Measurements from ENCODE around the gene ICAM4.
"Not testable (repeated sequence)": the region's sequence is repeated elsewhere in the genome, so short reads cannot be mapped to it uniquely, and the experiment has no call there.

ICAM4 gene

DNA sequence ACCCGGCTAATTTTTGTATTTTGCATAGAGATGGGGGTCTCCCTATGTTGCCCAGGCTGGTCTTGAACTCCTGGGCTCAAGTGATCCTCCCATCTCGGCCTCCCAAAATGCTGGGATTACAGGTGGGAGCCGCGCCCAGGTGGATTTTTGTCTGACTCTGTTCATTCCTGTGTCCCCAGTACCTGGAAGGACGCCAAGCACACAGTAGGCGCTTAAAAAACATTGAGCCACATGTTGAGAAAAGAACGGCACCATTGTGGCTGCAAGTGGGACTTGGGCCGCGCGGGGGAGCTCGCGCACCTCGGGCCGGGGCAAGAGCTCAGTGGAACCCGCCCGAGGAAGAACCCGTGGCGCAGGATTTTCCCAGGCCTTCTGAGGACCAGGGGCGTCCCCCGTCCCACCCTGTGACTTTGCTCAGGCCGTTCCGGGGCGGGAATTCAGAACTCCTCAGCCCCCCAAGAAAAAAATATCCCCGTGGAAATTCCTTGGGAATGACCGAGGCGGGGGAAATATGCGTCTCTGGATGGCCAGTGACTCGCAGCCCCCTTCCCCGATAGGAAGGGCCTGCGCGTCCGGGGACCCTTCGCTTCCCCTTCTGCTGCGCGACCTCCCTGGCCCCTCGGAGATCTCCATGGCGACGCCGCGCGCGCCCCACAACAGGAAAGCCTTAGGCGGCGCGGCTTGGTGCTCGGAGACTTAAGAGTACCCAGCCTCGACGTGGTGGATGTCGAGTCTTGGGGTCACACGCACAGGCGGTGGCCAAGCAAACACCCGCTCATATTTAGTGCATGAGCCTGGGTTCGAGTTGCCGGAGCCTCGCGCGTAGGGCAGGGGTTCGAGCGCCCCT, 17.2 kb upstream of the ICAM4 start:
- DNase-seq, result peak; percentile 92

- DNase-seq, result peak; percentile 81
These were observed 16.6 kb upstream of the ICAM4 start for GRCh38 chr19:10270180-10270615.

- peak; percentile 88 for DNase-seq
These were observed 15.9 kb upstream of the ICAM4 start, which contains the start of gene ICAM1 for GRCh38 chr19:10270616-10271394. TSS of gene ICAM1 (plus strand) at chr19:10271120. CDS start at chr19:10271160, 40 bp downstream.

DNA sequence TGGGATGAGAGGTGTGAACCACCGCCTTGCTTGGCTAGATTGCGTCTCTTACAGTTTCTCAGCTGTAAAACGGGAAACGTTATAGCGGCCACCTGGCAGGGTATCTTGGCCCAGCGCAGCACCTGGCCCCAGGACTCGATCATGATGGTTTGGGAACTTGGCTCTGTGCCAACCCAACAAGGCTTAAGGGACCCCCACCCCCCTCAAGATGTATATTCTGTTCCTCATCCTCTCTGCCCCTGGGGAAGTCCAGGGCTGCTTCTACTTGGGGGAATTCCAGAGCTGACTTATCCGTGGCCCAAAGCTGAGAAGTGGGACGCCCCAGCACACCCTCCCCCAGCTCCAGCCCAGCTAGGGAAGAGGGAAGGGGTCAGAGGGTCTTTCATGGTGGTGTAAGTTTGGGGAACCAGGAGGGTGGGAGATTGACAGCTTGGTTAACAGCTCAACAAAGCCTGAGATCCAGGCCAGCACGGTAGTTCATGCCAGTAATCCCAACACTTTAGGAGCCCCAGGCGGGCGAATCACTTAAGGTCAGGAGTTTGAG, 15.1 kb upstream of the ICAM4 start:
- DNase-seq, result peak; percentile 75

- DNase-seq, result no peak
These were observed 12.2 kb upstream of the ICAM4 start for GRCh38 chr19:10274589-10274988.

DNA sequence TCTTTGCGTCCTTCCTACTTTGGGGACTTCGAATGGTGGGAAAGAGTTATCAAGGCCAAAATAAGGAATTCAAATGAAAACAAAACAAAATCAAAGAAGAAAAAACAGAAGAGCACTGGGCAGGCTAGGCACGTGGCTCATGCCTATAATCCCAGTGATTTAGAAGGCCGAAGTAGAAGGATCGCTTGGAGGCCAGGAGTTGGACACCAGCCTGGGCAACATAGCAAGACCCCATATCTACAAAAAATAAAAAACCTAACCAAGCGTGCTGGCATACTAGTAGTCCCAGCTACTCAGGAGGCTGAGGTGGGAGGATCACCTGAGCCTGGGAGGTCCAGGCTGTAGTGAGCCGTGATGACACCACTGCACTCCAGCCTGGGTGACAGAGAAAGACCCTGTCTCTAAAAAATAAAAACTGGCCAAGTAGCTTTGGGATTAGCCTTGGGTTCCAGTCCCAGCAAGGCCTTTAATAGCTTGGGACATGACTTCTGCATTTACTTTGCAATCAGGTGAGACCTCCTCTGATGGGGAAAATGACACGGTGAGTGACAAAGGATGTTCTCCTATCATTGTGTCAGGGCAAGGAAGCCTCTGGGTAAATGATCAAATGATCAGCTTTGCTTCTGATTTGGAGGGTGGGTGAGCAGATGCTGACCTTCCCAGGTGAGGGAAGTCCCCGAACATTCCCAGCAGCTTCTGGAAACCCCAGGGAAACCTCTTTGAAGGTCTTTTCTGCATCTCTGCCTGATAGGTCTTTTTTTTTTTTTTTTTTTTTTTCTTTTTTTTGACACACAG, 8.8 kb upstream of the ICAM4 start:
- DNase-seq, result no peak

DNA sequence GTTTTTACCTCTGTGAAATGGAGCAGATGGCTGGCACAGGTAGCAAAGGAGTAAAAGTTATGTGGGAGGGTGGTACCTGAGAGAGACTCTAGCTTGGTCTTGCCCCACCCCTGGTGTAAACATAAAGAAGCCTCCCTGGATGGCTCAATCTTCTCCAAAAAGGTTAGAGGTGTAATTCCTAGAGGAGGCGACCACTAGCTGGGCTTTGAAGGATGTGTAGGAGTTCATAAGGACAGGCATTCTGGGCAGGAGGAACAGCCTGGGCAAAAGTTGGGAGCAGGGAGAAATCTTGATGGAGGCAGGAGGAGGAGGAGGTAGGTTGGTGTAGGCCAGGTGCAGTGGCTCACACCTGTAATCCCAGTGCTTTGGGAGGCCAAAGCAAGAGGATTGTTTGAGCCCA, 7.8 kb upstream of the ICAM4 start:
- no peak for DNase-seq

DNA sequence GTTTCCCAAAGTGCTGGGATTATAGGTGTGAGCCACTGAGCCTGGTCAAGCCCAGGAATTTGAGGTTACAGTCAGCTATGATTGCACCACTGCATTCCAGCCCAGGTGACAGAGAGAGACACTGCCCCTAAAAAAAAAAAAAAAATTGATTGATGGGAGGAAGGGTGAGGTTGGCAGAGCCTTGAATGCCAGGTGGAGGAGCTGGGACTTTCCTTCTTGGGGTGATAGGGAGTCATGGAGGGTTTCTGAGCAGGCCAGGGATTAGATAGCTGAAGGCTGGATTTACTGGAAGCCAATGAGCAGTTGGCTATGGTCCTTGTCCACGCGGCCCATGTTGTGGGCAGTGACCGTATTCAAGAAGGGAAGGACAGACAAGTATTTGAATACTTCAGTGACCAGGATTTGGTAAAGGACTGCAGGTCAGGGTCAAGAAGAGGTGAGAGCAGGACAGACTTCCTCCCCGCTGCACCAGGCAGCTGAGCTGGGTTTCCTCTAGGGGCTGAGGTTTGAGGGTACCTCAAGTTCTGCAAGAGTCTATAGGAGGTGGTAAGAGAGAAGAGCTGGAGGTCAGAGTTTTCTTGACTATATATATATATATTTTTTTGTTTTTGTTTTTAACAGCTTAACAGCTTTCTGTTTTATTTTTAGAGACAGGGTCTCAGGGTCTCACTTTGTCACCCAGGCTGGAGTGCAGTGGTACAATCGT, 6.9 kb upstream of the ICAM4 start:
- no peak for DNase-seq

DNA sequence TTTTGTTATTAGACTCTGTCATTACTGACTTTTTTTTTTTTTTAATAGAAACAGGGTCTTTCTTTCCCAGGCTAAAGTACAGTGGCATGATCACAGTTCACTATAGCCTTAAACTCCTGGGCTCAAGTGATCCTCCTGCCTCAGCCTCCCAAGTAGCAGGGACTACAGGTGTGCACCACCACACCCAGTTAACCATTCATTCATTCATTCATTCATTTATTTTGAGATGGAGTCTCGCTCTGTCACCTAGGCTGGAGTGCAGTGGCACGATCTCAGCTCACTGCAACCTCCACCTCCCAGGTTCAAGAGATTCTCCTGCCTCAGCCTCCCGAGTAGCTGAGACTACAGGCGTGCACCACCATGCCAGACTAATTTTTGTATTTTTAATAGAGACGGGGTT, 4.7 kb upstream of the ICAM4 start:
- DNase-seq, result not testable (repeated sequence)

DNA sequence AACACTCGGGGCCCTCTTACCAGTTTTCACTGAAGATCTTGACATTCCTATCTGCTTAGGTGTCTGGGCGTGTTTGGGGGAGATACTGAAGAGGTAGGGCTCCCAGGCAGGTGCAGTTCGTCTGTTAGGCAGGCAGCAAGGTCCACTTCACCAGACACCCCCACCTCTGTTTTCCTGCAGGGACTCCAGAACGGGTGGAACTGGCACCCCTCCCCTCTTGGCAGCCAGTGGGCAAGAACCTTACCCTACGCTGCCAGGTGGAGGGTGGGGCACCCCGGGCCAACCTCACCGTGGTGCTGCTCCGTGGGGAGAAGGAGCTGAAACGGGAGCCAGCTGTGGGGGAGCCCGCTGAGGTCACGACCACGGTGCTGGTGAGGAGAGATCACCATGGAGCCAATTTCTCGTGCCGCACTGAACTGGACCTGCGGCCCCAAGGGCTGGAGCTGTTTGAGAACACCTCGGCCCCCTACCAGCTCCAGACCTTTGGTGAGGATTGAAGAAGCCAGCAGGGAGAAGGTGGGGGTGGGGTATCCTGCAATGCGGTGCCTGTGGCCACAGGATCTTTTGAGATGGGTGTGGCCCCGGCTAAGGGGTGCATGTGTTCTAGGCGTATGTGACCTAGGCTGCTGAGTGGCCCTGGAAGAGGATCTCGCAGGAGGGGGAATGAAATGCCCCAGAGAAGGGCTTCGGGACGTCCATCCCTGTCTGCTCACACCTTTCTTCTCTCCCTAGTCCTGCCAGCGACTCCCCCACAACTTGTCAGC, 3.3 kb upstream of the ICAM4 start:
- no peak for DNase-seq

- DNase-seq, result no peak
These were observed 2.4 kb upstream of the ICAM4 start for GRCh38 chr19:10284065-10284959.

DNA sequence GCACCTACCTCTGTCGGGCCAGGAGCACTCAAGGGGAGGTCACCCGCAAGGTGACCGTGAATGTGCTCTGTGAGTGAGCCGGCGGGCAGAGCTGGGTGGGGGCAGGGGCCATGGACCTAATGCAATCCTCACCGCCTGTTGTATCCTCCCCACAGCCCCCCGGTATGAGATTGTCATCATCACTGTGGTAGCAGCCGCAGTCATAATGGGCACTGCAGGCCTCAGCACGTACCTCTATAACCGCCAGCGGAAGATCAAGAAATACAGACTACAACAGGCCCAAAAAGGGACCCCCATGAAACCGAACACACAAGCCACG, 1.8 kb upstream of the ICAM4 start:
- no peak for DNase-seq

DNA sequence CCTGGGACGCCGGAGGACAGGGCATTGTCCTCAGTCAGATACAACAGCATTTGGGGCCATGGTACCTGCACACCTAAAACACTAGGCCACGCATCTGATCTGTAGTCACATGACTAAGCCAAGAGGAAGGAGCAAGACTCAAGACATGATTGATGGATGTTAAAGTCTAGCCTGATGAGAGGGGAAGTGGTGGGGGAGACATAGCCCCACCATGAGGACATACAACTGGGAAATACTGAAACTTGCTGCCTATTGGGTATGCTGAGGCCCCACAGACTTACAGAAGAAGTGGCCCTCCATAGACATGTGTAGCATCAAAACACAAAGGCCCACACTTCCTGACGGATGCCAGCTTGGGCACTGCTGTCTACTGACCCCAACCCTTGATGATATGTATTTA, 1.4 kb upstream of the ICAM4 start:
- no peak for DNase-seq

GRCh38 chr19:10288662-10289166, 2.0 kb downstream of the ICAM4 start:
- DNase-seq, result peak; percentile 53

DNA sequence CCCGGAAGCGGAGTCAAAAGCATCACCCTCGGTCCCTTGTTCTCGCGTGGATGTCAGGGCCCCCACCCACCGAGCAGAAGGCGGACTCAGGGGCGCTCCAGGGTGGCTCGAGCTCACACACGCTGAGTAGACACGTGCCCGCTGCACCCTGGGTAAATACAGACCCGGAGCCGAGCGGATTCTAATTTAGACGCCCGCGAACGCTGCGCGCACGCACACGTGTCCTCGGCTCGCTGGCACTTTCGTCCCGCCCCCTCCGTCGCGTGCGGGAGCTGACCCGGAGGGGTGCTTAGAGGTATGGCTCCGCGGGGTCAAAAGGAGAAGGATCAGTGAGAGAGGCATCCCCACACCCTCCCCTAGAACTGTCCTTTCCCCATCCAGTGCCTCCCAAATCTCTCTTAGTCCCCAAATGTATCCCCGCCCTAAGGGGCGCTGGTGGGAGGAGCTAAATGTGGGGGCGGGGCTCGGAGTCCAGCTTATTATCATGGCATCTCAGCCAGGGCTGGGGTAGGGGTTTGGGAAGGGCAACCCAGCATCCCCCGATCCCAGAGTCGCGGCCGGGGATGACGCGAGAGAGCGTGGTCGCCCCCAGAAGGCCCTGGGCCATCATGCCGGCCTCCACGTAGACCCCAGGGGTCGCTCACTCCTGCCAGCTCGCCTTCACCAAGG, 2.5 kb downstream of the ICAM4 start:
- peak; percentile 72 for DNase-seq

- peak; percentile 41 for DNase-seq
These were observed 3.1 kb downstream of the ICAM4 start, which contains the start of gene ICAM5 for GRCh38 chr19:10289836-10290356. TSS of gene ICAM5 (plus strand) at chr19:10289952. CDS start at chr19:10290044, 92 bp downstream.

- no peak for DNase-seq
These were observed 3.7 kb downstream of the ICAM4 start for GRCh38 chr19:10290357-10290875.

DNA sequence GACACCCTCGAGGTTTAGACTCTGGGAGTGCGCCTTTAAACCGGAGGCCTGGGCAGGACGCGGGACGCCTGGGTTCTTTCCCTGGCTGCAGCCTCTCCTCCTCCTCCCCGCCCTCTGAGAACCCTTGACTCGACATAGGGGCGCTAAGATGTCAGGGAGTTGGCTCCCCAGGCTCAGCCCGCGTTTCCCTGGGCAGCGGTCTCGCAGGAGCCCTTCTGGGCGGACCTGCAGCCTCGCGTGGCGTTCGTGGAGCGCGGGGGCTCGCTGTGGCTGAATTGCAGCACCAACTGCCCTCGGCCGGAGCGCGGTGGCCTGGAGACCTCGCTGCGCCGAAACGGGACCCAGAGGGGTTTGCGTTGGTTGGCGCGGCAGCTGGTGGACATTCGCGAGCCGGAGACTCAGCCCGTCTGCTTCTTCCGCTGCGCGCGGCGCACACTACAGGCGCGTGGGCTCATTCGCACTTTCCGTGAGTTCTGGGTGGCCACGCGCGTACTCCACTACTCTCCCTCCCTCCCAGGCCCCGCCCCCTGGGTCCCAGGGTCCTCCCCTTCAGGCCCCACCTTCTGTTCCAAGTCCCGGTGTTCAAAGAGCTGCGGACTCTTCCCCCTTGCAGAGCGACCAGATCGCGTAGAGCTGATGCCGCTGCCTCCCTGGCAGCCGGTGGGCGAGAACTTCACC, 4.3 kb downstream of the ICAM4 start:
- peak; percentile 68 for DNase-seq
